Measurements from ENCODE around the gene ARPP21. TPM values are rescaled to one million over a fixed set of nuclear protein-coding genes. Genes with fewer than 3 reads are reported as not detected.

The ARPP21 gene
- total and polyA plus RNA-seq, 8 donors: 0.26 to 0.31 TPM; not detected in 6

- DNase-seq (no peak), FAIRE-seq (no peak), ATAC-seq (no peak)
- Histone ChIP-seq H3K27ac (no peak overlapping the region), H3K4me1 (no peaks in the 10 kb centered on the region), H3K4me3 (no peak overlapping the region), H3K36me3 (no peaks in the 10 kb centered on the region), H3K9me3 (no peaks in the 10 kb centered on the region), H3K27me3 (peaks cover 0 to 4% (median 0%) of the 10 kb centered on the region in 4 donors)
- 64 to 66% methylated on average over 2 of the region's 2 CpGs for WGBS, 2 donors
- TF ChIP-seq CTCF (IDR thresholded peaks at IDR 0.05): no peak
- intact Hi-C loops (cut with DNase I): no loop called here
Observed at GRCh38 chr3:35745802-35746484, 106.6 kb downstream of the ARPP21 start.

- no peaks in the 10 kb centered on the region for H3K4me1 ChIP-seq
- no peaks in the 10 kb centered on the region for H3K36me3 ChIP-seq
- ATAC-seq (no peak), DNase-seq (no peak), FAIRE-seq (no peak)
- no peak overlapping the region for H3K27ac ChIP-seq
- no peak overlapping the region for H3K4me3 ChIP-seq
- peaks cover 0 to 4% (median 0%) of the 10 kb centered on the region in 4 donors for H3K27me3 ChIP-seq
- intact Hi-C loops (cut with DNase I): no loop called here
- 57 to 63% methylated on average over 2 of the region's 2 CpGs for WGBS, 2 donors
- no peak for TF ChIP-seq CTCF (IDR thresholded peaks at IDR 0.05)
- no peaks in the 10 kb centered on the region for H3K9me3 ChIP-seq
Observed at GRCh38 chr3:35746492-35746891, 107.2 kb downstream of the ARPP21 start.

GRCh38 chr3:35748144-35748543 lies 108.8 kb downstream of the ARPP21 start:
- Histone ChIP-seq H3K9me3 (no peaks in the 10 kb centered on the region), H3K27me3 (peaks cover 0 to 4% (median 0%) of the 10 kb centered on the region in 4 donors), H3K36me3 (no peaks in the 10 kb centered on the region), H3K4me1 (no peaks in the 10 kb centered on the region), H3K27ac (no peak overlapping the region), H3K4me3 (no peak overlapping the region)
- ATAC-seq (no peak), FAIRE-seq (no peak), DNase-seq (no peak)
- no peak for TF ChIP-seq CTCF (IDR thresholded peaks at IDR 0.05)
- intact Hi-C loops (cut with DNase I): no loop called here

- peaks cover 0 to 4% (median 0%) of the 10 kb centered on the region in 4 donors for H3K27me3 ChIP-seq
- 71 to 82% methylated on average over 3 of the region's 3 CpGs for WGBS, 2 donors
- FAIRE-seq: no peak
- no peaks in the 10 kb centered on the region for H3K36me3 ChIP-seq
- DNase-seq: no peak
- ATAC-seq: no peak
- TF ChIP-seq CTCF (IDR thresholded peaks at IDR 0.05): no peak
- no peaks in the 10 kb centered on the region for H3K9me3 ChIP-seq
- intact Hi-C loops (cut with DNase I): no loop called here
- no peaks in the 10 kb centered on the region for H3K4me1 ChIP-seq
- no peak overlapping the region for H3K27ac ChIP-seq
- H3K4me3 ChIP-seq: no peak overlapping the region
Observed at GRCh38 chr3:35751207-35751606, 111.9 kb downstream of the ARPP21 start.

GRCh38 chr3:35757991-35758757 lies 118.8 kb downstream of the ARPP21 start:
- H3K4me3 ChIP-seq: no peak overlapping the region
- no peaks in the 10 kb centered on the region for H3K9me3 ChIP-seq
- no peaks in the 10 kb centered on the region for H3K4me1 ChIP-seq
- no peaks in the 10 kb centered on the region for H3K36me3 ChIP-seq
- H3K27me3 ChIP-seq: peaks cover 0 to 3% (median 0%) of the 10 kb centered on the region in 4 donors
- 39 to 53% methylated on average over 3 of the region's 3 CpGs for WGBS, 2 donors
- no peak overlapping the region for H3K27ac ChIP-seq
- intact Hi-C loops (cut with DNase I): no loop called here
- FAIRE-seq (no peak), ATAC-seq (no peak), DNase-seq (no peak)
- TF ChIP-seq CTCF (IDR thresholded peaks at IDR 0.05): no peak
